ENCODE results near the gene TRERF1. TPM values are rescaled to one million over a fixed set of nuclear protein-coding genes. Genes with fewer than 3 reads are reported as not detected.

Gene TRERF1
- total RNA-seq, 1 donor from 2014 or later, result 1.5 TPM

DNA sequence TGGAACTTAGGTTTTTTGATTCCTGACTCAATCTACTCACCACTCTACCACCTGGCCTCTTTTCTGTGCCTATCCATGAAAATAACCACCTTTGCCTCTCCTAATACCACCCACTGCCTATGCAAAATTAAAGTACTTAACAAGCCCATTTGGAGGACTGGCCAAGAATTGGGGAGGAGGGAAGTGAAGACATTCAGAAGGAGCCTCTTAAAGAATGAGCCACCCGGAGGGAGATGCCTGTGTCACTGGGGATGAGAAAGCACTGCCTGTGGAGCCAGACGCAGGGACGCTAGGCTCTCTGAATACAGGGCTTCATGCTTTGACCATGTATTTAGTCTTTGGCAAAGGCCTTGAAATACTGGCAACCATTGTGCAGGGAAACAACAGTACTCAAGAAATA, 194.1 kb downstream of the TRERF1 start:
- intact Hi-C loops (cut with DNase I), result no loop called here
- DNase-seq (no peak), ATAC-seq (ENCODE audit: poor library complexity) (no peak)

DNA sequence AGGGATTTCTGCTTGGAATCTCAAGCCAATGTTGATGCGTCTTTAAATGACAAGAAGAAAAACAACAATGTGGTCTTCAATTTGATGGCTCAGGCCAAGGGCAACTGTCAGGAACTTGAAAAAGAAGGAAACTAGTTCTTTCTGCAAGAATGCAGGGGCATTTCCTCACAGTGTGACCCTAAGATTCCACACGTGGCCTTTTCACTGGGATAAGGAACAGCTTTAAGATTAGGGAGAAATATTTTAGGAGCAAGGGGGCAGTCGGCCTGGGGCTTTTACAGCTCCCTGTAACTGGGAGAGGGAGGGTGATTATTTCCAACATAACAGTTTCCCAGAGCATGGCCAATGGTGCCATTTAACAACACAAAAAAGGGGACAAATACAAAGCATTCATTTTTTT, 194.7 kb downstream of the TRERF1 start:
- no peak for DNase-seq
- intact Hi-C loops (cut with DNase I), result no loop called here

DNA sequence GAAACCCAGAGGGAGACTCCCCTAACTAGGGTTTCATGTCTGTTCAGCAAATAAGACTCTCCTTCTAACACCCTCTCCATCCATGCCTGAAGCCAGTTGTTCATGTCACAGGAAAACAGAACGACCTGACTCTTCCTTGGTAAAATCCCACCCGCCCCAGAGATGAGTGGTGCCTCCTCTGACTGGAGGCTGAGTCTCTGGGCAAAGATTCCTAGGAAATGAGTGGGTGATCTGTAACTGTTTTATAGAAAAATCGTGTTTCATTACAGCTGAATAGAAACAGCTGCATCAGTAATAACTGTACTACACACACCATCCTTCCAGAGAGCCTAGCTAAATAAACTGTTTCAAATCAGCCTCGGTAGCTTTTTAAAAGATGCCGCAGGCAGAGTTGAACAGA, 196.7 kb downstream of the TRERF1 start:
- DNase-seq (no peak), ATAC-seq (ENCODE audit: poor library complexity) (no peak)
- intact Hi-C loops (cut with DNase I), result no loop called here

More for the DNA sequence above, 194.7 kb downstream of the TRERF1 start:
- ATAC-seq (ENCODE audit: poor library complexity), result no peak

DNA sequence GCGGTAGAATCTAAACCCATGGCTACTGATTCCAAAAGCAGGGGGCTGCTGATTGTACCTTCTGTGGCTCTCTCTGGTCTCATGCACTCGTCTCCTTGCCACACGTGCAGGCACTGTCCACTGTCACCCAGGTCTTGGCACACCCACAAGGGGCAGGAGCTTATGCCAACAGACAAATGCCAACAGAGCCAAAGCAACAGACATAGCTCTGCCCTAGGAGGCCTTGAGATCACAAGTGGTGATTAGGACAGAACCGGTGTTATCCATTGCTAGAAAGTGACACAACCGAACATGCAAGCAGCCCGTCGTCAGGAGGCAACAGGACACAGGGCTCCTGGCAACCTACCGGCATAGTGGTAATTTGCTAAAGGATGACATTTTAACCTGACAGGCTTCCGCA, 197.2 kb downstream of the TRERF1 start:
- no peak for ATAC-seq (ENCODE audit: poor library complexity)
- intact Hi-C loops (cut with DNase I), result no loop called here
- DNase-seq, result no peak

DNA sequence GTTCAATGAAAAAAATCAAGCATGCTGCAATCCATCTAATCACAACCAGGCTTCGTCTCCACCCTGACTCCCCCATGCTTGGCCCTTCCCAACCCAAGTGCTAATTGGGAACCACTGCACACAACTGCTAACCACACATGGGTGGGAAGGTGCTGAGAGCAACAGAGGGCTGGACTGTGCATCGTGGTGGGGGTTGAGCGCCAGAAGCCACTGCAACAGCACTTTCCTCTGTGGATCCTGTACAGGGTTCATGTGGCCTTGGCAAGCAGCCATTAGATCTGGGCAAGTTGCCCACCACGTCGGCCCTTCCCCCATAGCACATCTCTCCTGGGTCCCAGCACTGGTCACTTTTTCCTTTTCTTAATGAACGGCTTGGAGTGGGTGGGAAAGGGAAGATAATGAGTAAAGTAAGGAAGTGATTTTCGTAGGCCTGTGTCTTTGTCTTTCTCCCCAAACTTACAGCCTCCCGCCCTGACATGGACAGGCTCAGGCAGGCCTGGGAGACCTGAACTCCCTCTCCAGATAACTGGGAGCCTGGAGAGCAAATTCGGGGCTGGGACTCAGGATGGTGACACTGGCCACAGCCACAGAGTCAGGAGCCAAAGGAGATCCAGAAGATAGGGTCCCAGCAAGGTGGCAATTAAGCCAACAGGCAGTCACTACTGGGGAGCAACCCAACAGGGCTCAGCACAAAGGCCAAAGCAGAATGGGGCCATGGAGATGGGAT, 199.7 kb downstream of the TRERF1 start:
- peak; percentile 85 for DNase-seq
- ATAC-seq (ENCODE audit: poor library complexity), result peak; percentile 77
- intact Hi-C loops (cut with DNase I), result no loop called here

DNA sequence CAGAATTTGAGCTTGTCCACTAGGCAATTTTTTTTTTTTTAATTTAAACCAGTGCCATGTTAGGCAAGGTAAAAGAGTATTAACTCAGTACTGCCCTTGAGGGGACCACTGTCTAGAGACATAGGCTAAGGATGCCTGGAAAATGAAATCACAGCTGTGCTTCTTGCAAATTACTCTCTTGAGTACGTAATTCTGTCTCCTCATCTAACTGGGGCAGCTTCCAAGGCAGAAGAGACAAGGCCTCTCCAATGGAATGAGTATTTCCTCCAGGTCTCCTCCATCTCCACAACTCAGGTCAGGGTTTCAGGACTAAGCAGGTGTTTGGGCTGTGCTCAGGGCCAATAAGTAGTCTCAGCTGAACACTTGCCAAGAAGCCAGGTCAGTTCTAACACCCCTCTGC, 200.2 kb downstream of the TRERF1 start:
- intact Hi-C loops (cut with DNase I), result no loop called here
- ATAC-seq (ENCODE audit: poor library complexity), result peak; percentile 67
- no peak for DNase-seq

DNA sequence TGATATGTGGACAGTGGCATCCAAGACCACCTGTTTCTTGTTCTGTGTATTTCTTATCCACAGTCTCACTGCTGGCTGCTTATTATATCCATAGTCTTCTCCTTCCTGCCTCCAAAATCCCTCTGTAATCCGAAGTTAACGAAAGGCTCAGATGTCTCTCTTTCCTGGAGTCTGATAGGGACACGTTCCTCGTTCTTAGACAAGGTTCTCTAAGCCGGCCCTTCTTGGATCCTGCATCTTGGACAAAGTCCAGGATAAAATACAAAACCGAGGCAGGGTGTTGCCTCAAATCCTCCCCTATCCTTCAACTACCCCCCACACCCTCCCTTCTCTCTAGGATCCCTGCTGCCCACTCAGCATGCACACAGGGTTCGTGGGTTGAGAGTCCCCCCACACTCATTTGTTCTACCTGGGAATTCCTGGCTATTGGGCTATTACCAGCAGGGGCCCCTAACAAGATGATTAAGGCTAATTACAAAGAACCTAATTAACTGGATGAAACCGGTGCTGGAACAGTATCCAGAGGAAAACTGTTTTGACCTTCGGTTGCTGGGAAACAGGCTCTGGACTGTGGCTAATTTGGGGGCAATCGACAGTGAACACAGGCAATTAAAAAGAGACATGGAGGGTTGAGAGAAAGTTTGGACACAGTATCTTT, 201.3 kb downstream of the TRERF1 start:
- ATAC-seq (ENCODE audit: poor library complexity) (no peak), DNase-seq (no peak)
- intact Hi-C loops (cut with DNase I), result no loop called here

DNA sequence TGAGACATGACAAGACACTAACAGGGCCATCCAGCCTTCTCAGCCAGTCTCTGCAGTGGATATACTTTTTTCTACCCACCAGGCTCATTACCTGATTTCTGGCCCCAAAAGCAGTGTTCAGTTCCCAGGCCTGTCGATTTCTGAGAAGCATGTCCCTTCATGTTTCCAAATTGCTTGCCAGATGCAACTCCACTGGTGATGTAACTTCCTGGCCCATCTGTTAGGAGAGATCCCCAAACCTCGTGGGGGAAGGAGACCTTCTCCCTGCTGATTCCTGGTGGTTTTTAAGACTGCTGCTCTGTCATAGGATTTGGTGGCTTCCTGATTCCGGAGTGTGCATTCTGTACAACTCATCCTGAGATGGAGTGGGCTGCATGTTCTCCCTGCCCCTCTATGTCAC, 202.4 kb downstream of the TRERF1 start:
- intact Hi-C loops (cut with DNase I), result no loop called here
- peak; percentile 36 for ATAC-seq (ENCODE audit: poor library complexity)
- DNase-seq, result no peak

DNA sequence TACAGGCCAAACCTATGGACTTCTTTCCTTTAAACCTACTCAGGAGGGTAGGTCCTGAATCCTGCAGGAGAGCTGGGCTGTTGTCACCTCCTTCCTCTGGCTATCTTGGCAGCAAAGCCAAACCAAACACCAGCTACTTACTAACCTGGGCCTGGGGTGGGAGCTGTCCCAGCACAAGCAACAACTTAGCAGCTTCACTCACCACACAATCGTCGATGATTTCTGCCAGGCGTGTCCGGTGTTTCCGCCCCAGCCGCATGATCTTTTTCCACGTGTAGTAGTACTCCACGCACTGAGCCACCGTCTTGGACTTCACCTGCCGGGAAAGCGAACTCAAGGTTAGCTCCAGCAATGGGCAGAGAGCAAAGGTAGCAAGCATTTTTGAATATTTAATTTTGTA, 208.7 kb downstream of the TRERF1 start:
- intact Hi-C loops (cut with DNase I), result no loop called here
- no peak for DNase-seq
- no peak for ATAC-seq (ENCODE audit: poor library complexity)

DNA sequence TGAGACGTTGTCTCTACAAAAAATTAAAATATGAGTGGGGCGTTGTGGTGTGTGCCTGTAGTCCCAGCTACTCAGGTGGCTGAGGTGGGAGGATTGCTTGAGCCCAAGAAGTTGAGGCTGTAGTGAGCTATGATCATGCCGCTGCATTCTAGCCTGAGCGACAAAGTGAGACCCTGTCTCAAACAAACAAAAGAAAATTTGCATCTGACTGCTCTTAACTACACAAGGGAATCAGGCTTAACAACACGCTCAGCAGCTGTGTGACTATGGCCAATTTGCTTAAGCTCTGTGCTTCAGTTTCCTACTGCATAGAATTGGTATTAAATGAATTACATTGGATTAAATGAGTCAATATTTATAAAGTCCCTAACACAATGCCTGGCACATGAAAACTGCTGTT, 209.8 kb downstream of the TRERF1 start:
- intact Hi-C loops (cut with DNase I), result no loop called here
- DNase-seq (no peak), ATAC-seq (ENCODE audit: poor library complexity) (no peak)

DNA sequence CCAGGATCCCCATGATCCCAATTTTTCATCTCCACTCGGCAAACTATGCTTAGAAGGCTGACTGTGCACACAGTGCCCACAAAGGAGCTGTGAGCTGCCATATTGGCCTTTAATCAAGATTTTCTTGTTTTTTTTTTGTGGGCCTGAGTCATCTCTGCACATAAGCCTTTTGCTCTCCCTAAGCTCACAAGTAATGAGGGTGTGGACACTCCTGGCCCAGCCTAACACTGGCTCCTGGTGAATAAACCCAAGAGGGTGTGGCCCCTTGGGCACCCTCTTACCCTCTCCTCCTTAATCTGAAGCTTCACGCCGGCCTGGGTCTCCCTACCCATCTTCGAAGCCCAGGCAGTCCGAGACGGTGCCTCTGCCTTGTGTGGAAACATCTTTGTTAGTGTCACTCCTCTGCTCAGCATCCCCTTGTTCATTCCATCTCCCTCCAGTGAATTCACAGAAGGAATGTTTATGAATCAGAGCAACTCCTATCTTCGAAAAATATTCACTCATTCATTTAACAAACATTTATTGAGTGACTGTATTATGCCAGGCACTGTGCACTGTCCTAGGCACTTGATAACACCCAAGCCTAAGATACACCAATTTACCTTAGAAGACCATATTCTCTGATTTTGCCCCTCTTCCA, 211.9 kb downstream of the TRERF1 start:
- DNase-seq, result no peak
- ATAC-seq (ENCODE audit: poor library complexity), result no peak
- intact Hi-C loops (cut with DNase I), result no loop called here

DNA sequence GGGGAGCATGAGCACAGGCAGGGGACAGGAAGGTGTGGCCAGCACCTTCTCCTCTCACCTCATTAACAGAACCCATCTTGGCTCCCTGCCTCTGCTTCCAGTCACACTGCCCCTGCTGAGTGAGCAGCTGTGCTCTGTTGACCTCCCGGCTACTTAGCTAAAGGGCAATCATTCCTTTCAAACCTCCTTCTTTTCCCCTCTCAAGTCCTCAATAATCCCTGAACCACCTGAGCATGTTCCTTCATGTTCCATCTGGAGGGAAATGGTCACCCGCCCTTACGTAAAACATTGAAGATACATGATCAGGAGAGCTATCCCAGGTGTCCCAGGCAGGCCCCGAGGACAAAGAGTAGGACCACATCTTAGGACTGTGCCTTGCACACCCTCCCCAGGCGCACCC, 212.4 kb downstream of the TRERF1 start:
- DNase-seq (no peak), ATAC-seq (ENCODE audit: poor library complexity) (peak; percentile 37)
- intact Hi-C loops (cut with DNase I), result no loop called here

DNA sequence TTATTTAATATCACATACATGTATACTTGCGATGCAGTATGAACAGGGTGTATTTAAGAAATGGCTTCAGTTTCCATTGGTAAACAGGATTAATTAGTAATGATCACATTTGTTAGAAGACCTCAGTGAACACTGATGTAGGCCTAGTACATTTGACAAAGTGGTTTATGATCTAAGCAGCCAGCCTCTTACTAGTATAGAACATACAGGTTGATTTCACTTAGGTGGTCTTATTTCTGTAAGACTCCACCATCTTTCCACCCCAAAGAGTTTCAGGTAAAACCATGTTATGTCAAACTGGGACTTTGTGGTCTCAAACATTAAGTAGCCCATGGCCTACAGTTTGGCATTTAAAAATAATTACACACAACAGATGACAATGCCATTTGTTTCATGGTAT, 213.9 kb downstream of the TRERF1 start:
- intact Hi-C loops (cut with DNase I), result no loop called here
- DNase-seq, result no peak
- ATAC-seq (ENCODE audit: poor library complexity), result no peak

DNA sequence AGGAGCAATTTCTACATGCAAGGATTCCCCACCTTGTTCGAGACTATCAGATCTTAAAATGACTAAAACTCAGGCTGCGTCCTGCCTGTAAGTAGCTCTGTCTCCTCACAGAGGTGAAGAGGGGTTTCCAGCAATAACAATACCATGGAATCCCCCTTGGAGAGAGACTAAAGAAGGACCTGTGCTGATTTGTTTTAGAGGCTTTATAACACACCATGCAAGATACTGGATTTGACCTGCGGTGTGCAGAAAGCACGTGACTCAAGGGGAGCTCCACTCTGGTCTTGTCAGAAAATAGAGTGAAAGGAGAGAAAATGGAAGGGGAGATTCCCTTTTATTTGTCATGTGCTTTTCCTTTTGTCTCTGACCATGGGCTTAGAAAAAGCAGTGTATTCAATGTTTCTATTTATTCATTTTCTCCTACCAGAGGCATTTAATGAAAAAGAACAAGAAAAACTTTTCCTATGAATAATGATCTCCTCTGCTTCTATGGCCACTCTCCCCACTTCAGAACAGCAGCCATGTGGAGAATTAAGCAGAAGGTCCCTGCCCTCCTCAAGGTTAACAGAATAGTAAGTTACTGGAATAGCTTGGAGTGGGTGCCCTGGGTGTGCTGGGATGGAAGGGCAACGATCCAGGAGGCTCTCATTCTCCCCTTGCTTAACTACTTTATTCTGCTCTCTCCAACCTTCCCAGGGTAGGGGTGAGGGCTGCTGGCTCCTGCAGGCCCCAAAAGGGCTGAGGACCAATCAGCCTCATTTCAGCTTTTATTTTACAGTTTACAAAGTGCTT, 214.8 kb downstream of the TRERF1 start:
- ATAC-seq (ENCODE audit: poor library complexity), result peak; percentile 80
- no peak for DNase-seq
- intact Hi-C loops (cut with DNase I), result no loop called here

DNA sequence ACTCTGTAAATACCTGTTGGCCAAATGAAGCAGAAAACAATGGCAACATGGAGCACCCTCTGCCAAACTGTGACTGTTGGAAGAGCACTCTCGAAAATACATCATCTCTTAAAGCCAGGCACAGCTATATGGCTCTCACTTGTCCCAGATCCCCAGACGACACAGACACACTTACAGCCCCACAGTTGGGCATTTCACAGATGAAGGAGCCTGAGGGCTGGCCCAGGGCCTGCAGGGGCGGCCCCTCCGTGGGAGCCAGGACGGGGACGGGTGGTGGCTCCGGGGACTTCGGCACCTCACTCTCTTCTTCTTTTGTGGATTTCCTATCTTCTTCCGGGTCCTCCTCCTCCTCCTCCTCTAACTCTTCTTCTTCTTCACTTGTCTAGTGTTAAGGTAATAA, 215.7 kb downstream of the TRERF1 start:
- intact Hi-C loops (cut with DNase I), result no loop called here
- no peak for ATAC-seq (ENCODE audit: poor library complexity)
- DNase-seq, result no peak

DNA sequence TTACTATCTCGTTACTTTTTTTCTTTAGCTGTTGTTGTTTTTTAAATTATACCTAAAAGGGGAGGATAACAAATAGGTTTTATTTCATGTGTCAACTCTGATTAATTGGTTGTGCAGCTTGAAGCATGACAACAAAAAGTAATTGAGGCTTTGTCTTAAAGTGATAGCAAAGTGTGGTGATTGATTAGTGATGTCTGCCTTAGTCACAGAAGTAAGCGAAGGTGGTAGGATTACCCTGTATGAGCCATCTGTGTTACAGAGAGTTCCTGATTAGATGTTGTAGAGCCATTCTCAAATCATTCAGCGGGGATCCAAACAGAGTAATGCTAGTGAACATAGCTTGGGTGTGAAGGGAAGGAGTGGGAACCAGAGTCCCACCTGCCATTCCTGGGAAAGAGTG, 219.7 kb downstream of the TRERF1 start:
- ATAC-seq (ENCODE audit: poor library complexity), result no peak
- intact Hi-C loops (cut with DNase I), result no loop called here
- no peak for DNase-seq

DNA sequence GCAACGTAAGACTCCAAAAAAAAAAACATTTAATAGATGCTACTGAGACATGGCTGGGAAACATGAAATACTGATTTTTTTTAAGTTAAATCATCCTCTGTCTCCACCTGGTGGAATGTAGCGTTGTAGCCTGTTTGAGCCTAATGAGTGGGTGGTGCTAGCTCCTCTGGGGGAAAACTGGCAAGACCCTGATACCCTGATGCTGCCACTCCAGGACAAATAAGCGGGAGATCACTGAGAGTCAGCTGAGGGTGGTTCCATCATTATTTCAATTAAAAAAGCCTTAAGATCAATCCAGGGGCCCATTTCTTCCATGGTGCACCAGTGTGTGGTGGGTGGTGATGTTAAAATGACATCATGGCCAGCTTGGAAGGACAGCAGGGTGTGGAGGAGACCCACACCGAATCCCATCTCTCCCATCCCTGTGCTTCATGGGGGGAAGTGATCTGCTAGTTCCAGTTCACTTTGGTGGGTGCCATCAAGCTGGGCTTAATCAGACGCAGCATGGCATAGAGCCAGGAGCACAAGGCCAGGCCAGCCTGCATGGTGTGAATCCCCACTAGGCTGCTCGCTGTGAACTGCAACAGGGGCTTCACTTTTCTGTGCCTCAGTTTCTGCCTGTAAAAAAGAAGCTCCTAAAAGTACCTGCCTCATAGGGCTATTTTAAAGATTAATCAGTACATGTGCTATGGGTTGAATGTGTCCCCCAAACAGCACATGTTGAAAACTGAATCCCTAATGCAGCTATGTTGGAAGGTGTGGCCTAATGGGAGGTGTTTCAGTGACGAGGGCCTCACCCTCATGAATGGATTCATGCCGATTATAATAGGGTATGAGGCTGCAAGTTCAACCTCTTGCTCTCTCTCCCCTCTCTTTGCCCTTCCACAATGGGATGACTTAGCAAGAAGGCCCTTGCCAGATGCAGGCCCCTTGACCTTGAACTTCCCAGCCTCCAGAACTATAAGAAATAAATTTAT, 221.1 kb downstream of the TRERF1 start:
- ATAC-seq (ENCODE audit: poor library complexity), result no peak
- intact Hi-C loops (cut with DNase I), result no loop called here
- DNase-seq, result no peak

DNA sequence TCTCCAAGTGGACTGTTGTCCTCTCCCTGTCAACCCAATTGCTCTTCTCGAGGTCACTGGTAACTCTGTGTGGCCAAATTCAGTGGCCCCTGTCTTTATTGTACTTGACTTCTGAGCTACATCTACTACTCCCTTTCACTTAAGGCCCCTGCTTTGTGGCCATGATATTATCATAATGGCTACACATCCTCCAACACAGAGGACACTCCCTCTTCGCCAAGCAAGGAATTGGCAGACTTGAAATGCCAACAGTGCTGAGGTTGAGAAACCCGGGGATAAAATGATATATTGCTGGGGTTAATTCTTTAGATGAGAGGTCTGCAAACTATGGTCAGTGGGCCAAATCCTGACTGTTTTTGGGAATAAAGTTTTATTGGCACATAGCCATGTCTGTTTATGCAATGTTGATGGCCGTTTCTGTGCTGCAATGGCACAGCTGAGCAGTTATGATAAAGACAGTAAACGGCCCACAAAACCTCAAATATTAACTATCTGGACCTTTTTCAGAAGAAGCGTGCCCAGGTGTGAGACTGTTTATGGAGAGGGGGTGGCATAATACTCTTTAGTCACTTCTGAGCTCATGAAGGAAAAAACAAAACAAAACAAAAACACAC, 222.1 kb downstream of the TRERF1 start:
- ATAC-seq (ENCODE audit: poor library complexity) (no peak), DNase-seq (no peak)
- intact Hi-C loops (cut with DNase I), result no loop called here

Measured in Right ventricle myocardium superior (tissue), 1 donor.